ENCODE data around the gene AUTS2.

DNA sequence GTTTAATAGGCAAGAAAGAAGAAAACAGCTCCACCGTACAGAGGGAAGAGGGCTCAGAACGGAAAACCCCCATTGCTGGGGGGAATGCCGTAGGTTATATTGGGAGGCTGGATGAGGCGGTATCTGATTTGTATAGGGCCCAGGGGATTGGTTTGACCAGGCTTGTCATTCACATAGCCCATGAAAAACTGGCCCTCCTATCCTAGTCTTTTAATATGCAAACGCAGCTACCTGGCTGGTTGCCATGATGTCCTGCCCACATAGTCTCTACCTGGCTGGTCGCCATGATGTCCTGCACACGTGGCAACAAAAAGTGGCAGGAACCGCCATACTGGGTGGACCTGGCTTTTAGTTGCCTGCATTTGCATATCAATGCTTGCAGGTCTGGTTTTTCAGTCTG lies 84.7 kb downstream of the AUTS2 start:
- TF ChIP-seq, protein P1, sequence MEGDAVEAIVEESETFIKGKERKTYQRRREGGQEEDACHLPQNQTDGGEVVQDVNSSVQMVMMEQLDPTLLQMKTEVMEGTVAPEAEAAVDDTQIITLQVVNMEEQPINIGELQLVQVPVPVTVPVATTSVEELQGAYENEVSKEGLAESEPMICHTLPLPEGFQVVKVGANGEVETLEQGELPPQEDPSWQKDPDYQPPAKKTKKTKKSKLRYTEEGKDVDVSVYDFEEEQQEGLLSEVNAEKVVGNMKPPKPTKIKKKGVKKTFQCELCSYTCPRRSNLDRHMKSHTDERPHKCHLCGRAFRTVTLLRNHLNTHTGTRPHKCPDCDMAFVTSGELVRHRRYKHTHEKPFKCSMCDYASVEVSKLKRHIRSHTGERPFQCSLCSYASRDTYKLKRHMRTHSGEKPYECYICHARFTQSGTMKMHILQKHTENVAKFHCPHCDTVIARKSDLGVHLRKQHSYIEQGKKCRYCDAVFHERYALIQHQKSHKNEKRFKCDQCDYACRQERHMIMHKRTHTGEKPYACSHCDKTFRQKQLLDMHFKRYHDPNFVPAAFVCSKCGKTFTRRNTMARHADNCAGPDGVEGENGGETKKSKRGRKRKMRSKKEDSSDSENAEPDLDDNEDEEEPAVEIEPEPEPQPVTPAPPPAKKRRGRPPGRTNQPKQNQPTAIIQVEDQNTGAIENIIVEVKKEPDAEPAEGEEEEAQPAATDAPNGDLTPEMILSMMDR (conservative IDR thresholded peaks at IDR 0.05 in 1 of 2, IDR thresholded peaks at IDR 0.05 in 1 of 2; ENCODE audit: low read depth in 1 of 2, low read length in 2 of 2): no peak
- TF ChIP-seq EZH2 (IDR thresholded peaks at IDR 0.05; ENCODE audit: low read length, missing control alignments): no peak
